ENCODE measurements around the gene KLHL10.

DNA sequence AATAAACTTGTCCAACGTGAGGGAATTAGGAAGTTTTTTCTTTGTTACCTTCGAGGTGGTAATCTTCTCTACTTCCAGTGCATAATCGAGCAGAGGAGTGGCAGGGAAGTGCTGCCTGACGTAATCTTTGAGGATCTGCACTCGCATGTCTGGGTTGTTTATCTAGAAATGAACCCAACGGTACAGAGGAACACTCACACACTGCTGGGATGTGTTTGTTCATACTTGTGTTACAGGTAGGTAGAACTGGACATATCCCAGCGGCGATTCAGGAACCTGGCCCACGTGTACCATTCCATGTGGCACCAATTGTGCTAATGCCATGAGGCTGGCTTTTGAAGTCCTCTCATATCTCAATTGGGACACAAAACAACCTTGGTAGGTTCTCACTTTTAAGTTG lies 31.8 kb downstream of the KLHL10 start:
- TF ChIP-seq, protein P1, sequence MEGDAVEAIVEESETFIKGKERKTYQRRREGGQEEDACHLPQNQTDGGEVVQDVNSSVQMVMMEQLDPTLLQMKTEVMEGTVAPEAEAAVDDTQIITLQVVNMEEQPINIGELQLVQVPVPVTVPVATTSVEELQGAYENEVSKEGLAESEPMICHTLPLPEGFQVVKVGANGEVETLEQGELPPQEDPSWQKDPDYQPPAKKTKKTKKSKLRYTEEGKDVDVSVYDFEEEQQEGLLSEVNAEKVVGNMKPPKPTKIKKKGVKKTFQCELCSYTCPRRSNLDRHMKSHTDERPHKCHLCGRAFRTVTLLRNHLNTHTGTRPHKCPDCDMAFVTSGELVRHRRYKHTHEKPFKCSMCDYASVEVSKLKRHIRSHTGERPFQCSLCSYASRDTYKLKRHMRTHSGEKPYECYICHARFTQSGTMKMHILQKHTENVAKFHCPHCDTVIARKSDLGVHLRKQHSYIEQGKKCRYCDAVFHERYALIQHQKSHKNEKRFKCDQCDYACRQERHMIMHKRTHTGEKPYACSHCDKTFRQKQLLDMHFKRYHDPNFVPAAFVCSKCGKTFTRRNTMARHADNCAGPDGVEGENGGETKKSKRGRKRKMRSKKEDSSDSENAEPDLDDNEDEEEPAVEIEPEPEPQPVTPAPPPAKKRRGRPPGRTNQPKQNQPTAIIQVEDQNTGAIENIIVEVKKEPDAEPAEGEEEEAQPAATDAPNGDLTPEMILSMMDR (IDR thresholded peaks at IDR 0.05; ENCODE audit: low read depth, low read length, poor library complexity, severe bottlenecking) = no peak
- TF ChIP-seq EZH2phosphoT487 (IDR thresholded peaks at IDR 0.05; ENCODE audit: borderline replicate concordance, low read length) = no peak

Measured in DOHH2 (cell line).